NCI-H2029 (cell line): ENCODE measurements around the gene ELK4.
A peak's percentile ranks its signal among the peaks of the same experiment; 100 is the strongest.

Source experiments
- DNase-seq: peaks from one replicate; lab custom pipeline; 2025; lab: John Stamatoyannopoulos, UW

The ELK4 gene, protein sequence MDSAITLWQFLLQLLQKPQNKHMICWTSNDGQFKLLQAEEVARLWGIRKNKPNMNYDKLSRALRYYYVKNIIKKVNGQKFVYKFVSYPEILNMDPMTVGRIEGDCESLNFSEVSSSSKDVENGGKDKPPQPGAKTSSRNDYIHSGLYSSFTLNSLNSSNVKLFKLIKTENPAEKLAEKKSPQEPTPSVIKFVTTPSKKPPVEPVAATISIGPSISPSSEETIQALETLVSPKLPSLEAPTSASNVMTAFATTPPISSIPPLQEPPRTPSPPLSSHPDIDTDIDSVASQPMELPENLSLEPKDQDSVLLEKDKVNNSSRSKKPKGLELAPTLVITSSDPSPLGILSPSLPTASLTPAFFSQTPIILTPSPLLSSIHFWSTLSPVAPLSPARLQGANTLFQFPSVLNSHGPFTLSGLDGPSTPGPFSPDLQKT

GRCh38 chr1:205631768-205632668 lies at the start of gene ELK4:
TSS of gene ELK4 (minus strand) at chr1:205632011. CDS start at chr1:205623882, 8,129 bp downstream.
- peak; percentile 95 for DNase-seq

GRCh38 chr1:205681364-205681763 lies 49.6 kb upstream of the ELK4 start:
- no peak for DNase-seq

GRCh38 chr1:205680073-205680851 lies 48.5 kb upstream of the ELK4 start, which contains the start of gene SLC45A3:
TSS of gene SLC45A3 (minus strand) at chr1:205680509. CDS start at chr1:205664656, 15,853 bp downstream.
- no peak for DNase-seq

DNA sequence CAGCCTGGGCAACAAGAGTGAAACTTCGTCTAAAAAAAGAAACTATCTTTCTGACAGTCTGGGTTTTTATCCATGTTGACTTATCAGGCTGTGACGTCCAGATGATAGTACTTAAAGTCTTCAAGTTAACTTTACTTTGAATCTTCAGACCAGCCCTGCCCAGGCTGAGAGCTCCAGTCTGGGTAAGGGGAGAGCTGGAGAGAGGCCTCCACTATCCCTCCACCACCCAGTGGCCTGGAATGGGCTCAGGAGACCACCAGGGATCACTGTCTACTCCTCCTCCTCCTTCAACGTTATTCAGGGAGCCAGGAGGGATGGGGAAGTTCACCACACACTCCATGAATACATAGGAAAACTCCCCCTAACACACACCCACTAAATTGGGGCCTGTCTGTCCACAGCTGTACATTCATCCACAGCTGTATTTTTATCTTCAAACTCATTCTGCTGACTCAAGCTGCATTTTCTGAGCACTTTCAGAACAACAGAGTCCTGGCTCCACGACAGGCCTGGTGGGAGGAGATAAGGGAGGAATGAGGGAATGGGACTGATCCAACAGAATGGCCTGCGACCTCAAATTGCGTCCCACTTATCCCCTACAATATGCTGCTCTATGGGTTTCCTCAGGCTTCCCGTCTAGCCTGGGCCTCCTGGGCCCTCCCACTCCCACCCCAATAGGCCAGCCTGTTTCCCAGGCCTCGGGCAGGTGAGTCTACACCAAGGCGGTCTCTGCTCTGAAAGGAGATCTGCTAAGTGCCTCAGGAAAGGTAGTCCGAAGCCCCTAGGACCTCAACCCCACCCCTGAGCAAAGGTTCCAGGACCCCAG lies 46.7 kb upstream of the ELK4 start:
- DNase-seq, result no peak

- no peak for DNase-seq
These were observed 45.4 kb upstream of the ELK4 start for GRCh38 chr1:205677167-205677566.

DNA sequence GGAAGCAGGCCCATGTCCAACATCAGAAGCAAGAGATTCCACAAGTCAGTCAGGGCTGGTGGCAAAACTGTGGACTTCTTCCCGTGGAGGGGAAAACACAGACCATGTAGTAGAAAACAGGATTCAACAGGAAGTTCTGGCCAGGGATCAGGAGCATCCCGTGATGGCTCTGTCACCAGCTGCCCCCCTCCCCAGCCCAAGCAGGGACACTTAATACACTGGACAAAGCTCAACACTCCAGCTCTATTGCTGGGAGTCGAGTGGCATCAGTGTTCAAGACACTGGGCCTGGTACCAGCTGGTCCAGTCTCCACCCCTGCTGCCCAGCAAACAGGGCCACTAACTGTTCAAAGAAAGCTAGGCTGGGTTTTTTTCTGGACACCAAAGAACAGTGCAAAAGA lies 44.8 kb upstream of the ELK4 start:
- no peak for DNase-seq

- no peak for DNase-seq
These were observed 44.2 kb upstream of the ELK4 start for GRCh38 chr1:205676002-205676401.

DNA sequence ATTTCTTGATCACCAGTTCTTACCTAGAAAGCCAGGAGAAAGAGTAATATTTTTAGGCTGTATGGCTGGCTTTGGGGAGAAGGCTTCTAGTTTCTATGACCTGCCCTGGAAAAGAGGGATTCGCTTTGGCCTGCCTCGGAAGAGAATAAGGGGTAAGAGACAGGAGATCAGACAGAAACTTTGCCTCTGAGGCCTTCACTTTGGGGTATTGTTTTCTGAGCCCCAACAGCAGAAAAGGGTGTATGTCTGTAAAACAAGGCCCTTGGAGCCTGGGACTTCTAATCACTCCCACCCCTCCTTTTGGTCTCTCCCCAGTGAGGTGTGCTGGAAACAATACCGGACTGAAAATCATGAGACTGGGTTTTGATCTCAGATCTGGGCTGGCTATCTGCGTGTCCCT lies 43.4 kb upstream of the ELK4 start:
- DNase-seq, result no peak

DNA sequence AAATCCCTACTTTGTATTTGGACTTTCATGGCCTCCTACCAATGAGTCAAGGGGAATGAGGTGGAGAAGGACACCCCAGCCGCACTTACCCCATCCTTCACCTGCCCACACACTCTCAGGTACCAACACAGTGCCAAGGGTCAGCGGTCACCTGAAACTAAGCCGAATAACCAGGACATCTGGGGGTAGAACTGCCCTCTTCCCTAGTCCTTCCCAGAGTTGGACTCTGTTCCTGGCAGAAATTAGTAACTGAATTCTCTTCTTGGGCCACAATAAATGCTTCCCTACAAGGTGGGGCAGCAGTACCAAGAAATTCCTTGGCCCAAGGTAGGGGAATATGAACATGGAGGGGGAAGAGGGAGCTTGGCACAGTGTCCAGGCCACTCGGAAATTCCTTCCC lies 41.2 kb upstream of the ELK4 start:
- DNase-seq, result no peak

DNA sequence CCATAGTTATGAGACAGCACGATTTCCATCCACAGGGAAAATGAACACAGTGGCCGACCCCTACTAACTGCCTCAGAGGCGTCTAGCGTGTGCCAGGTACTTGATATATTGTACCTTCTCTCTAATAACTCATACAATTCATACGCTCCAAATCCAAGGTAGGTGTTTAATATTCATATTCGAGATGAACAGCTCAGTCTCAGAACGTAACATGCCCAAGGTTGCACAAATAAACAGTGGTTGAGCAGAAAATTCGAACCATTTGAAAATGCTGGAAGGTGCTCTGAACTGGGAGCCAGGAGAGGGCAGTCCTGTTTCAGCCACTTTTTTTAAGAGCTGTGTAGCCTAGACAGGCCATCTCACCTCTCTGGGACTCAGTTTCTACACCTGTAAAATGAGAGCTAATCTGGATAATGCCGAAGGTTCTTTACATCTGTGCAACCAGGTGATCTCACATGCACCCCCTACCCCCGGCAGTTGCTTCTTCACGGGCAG lies 40.6 kb upstream of the ELK4 start:
- no peak for DNase-seq

- DNase-seq, result no peak
These were observed 39.0 kb upstream of the ELK4 start for GRCh38 chr1:205670611-205671430.

DNA sequence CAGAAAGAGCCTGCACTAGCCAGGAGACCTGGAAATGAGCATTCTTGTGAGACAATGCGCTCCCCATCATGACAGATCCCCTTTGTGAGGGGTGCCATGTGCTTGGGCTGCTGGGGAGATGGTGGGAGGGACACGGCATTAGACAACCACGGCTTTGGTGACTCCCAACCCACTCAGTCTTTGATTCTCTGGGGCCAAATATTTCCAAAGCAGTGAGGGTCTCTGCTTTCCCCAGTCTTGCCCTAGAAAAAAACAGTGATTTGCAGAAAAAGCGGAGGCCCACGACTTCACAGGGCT lies 38.3 kb upstream of the ELK4 start:
- DNase-seq, result no peak

- DNase-seq, result no peak
These were observed 37.7 kb upstream of the ELK4 start for GRCh38 chr1:205669341-205670149.

DNA sequence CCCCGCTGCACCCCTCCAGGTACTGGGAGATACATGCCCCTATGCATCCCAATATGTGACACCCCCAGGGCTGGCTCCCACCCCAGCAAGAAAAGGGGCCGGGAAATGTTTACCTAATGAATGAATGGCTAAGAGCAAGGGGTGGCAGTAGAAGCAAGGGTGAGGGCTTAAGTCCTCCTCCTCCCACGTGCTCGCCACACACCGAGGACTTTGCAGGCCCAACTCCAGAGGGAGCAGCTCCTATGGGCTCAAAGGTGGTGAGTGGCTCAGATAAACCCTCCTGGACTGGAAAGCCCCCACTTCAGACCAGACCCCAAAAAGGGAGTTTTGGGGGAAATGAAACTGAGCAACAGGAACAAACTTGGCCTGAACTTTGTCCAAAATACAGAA lies 37.1 kb upstream of the ELK4 start:
- DNase-seq, result no peak

- DNase-seq, result no peak
These were observed 36.3 kb upstream of the ELK4 start for GRCh38 chr1:205667909-205668643.

DNA sequence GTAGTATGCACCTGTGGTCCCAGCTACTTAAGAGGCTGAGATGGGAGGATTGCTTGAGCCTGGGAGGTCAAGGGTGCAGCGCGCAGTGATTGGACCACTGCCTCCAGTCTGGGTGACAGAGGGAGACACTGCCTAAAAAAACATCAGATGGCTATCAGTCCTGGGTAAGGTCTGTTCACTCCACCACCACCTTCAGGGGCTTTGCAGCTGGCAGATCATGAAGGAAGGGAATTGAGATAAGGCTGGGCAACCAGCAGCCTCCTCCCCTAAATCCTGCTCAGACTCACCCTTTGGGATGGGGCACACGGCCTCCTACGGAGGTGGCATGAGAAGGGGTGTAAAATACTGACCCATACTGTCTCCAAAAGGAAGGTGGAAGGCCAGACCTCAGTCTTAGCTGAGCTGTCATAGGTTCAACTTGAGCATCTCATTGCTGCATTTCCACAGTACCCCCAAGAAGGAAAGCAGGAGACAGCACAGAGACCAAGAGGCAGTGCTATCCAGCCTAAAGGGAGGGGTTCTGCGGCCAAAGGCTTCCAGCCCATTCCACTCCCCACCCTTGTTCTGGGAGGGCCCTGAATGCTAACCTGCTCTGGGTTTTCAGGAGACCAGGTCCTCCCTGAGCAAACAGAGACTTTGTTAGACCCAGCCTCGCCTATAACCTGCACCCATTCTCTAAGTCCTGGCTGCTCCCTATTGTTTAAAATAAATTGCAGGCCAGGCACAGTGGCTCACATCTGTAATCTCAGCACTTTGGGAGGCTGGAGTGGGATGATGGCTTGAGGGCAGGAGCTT lies 34.8 kb upstream of the ELK4 start:
- DNase-seq, result no peak

GRCh38 chr1:205665201-205666045 lies 33.6 kb upstream of the ELK4 start:
- no peak for DNase-seq
